ENCODE data around the gene CCL2.

CCL2 gene

GRCh38 chr17:34241062-34241461, 14.0 kb upstream of the CCL2 start:
- peak in 3 of 4 experiments; percentile 56 to 66 (median 65) for DNase-seq

GRCh38 chr17:34242587-34243363, 12.3 kb upstream of the CCL2 start:
- DNase-seq: peak; percentile 72 to 93 (median 83)

DNA sequence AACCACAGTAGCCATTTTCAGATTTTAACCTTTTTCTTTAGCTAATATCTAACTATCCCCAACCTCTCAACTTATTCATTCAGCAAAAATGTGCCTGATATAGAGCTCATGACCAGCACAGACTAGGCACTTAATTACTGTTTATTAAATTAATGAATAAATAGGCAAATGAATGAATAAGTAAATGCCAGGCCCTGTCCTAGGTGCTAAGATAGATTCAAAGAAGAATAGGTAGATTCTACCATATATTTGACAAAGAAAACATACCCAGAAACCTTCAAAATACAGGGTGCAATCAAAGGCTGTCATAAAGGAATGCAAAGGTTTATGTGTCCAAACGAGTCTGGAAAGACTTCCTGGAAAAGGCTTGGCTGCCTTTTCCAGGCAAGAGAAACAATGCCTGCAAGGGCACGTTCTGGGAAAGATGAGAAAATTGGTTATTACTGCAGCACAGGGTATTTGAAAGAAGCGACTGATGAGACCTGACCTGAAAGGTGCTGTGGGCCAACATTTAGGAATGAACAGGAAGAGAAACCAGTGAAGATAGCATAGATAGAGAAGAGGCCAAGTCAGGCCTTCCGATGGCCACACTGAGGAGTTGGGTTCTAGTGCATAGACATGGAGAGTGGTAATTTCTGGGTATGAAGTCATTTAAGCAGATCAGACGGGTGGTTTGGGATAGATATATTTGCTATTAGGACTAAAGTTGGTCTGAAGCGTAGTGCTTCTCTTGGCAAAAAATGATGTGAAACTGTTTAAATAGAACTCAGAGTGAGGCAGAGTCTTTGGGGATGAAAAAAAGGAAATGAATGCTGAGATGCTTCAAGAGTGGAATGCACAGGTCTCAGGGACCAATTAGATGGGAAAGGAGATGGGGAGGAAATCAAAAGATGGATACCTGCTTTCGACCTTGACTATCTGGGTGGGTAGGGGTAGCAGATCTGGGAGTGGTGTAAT, 11.4 kb upstream of the CCL2 start:
- peak in 2 of 4 experiments; percentile 51 to 62 for DNase-seq

GRCh38 chr17:34245351-34245905, 9.7 kb upstream of the CCL2 start:
- DNase-seq: peak in 2 of 4 experiments; percentile 28 to 49

- peak; percentile 77 to 94 (median 89) for DNase-seq
Measured at GRCh38 chr17:34246446-34246845, 8.6 kb upstream of the CCL2 start.

GRCh38 chr17:34246881-34247280, 8.2 kb upstream of the CCL2 start:
- peak; percentile 54 to 86 (median 72) for DNase-seq

- peak; percentile 76 to 92 (median 84) for DNase-seq
Measured at GRCh38 chr17:34248511-34249024, 6.5 kb upstream of the CCL2 start.

- no peak for DNase-seq
Measured at GRCh38 chr17:34249061-34249460, 6.0 kb upstream of the CCL2 start.

- peak; percentile 87 to 96 (median 93) for DNase-seq
Measured at GRCh38 chr17:34249478-34249877, 5.6 kb upstream of the CCL2 start.

- DNase-seq: no peak
Measured at GRCh38 chr17:34251186-34251585, 3.9 kb upstream of the CCL2 start.

DNA sequence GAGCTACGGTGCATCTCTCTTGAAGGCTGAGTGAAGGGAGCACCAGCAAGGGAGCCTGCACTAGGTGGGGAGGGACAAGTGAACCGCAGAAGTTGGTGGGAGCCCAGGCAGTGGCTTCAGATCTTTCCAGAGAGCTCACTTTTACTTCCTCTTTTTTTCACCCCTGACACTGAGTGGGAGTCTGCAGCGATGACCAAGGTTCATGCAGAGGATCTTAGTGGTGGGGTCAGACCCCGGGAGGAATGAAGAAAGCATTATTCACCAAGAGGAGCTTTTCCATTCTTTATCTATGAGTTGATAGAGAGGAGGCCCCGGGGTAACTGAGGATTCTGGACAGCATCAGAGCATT, 3.0 kb upstream of the CCL2 start:
- peak; percentile 83 to 96 (median 90) for DNase-seq

- DNase-seq: peak; percentile 51 to 81 (median 78)
Measured at GRCh38 chr17:34252444-34253138, 2.5 kb upstream of the CCL2 start.

DNA sequence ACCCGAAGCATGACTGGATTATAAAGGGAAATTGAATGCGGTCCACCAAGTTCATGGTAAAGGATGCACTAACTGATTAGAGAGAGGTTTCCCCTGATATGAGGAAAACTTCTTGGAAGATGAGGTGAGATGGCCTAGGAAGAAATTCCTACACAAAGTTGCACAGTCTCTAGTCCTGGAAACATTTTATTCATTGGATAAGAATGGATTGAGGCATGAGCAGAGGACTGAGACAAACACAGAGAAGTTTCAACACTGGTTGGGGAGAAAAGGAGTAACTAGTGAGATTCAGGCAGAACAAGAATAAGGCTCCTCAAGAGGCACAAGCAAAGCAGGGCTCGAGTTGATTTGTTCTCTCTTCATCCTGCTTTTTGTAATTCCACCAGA, 2.0 kb upstream of the CCL2 start:
- no peak for DNase-seq

GRCh38 chr17:34254146-34254545, 939 bp upstream of the CCL2 start:
- DNase-seq: no peak

DNA sequence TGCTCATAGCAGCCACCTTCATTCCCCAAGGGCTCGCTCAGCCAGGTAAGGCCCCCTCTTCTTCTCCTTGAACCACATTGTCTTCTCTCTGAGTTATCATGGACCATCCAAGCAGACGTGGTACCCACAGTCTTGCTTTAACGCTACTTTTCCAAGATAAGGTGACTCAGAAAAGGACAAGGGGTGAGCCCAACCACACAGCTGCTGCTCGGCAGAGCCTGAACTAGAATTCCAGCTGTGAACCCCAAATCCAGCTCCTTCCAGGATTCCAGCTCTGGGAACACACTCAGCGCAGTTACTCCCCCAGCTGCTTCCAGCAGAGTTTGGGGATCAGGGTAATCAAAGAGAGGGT, 272 bp downstream of the CCL2 start:
- no peak for DNase-seq

- no peak for DNase-seq
Measured at GRCh38 chr17:34255841-34256240, 756 bp downstream of the CCL2 start.

- peak in 3 of 4 experiments; percentile 43 to 73 (median 44) for DNase-seq
Measured at GRCh38 chr17:34257299-34257985, 2.4 kb downstream of the CCL2 start.

DNA sequence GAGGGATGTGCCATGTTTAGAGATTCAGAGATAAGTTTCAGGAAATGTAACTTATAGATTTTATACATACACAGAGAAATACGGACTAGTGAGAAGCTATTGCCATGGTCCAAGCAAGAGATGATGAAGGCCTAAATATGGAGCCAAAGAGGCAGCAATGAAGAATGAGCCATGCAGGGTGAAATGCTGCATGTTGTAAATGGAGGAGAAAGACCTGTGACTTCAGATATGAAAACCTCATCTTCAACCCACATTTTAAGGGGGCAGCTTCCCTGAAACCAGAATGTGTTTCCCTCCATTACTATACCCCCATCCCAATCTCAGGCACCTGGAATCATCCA, 2.9 kb downstream of the CCL2 start:
- no peak for DNase-seq

DNA sequence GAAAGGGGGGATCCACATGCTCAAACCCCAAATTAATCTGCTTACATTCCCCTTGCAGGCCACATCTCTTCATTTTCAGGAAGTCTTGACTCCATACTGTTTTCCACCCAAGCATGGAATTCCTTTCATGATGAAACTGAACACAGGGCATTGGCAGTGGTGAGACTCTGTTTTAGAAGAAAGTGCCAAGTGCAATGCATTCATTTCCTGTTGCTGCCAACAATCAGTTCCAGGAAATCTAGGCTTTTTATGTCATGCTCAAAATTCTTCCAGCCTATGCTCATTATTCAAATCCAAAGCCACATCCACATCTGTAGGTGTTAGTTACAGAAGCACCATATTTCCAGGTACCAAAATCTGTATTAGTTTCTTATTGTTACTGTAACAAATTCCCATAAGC, 4.1 kb downstream of the CCL2 start:
- no peak for DNase-seq

DNA sequence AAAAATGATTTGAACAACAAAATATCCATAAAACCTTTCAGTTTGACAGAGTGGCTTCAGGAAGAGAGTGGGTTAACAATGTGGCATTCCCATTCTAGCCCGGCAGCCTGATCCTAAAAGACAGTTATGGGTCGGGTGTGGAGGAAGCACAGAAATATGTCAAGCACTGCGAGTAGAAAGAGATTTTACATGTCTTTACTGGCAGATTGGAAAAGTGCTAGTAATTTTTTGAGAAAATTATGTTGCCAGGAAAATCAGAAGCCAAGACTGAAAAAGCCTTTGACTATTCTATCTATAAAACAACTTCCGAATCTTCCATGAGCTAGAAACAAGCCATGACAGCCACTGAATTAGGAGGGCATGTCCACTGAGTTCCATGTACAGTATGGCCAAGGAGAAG, 5.8 kb downstream of the CCL2 start:
- no peak for DNase-seq

- DNase-seq: no peak
Measured at GRCh38 chr17:34261568-34262337, 6.7 kb downstream of the CCL2 start.

Data from suppressor macrophage (primary cell).